ENCODE measurements around the gene GATAD2A. TPM values are rescaled to one million over a fixed set of nuclear protein-coding genes. Genes with fewer than 3 reads are reported as not detected.

GATAD2A gene
- total and polyA plus RNA-seq, 9 of the 15 experiments (the other 6 are each of a cell fraction or from before 2014, with no cell fraction given) = 2.4 to 226 (median 44.2) TPM

GRCh38 chr19:19403373-19403901 is 2.0 kb upstream of the GATAD2A start (continued):
- no peak for TF ChIP-seq HNRNPH1 (optimal IDR thresholded peaks at IDR 0.05; ENCODE audit: low read depth, low read length)
- TF ChIP-seq, protein P1, sequence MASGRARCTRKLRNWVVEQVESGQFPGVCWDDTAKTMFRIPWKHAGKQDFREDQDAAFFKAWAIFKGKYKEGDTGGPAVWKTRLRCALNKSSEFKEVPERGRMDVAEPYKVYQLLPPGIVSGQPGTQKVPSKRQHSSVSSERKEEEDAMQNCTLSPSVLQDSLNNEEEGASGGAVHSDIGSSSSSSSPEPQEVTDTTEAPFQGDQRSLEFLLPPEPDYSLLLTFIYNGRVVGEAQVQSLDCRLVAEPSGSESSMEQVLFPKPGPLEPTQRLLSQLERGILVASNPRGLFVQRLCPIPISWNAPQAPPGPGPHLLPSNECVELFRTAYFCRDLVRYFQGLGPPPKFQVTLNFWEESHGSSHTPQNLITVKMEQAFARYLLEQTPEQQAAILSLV (tag; IDR thresholded peaks at IDR 0.05) = 0 out of 2 replicates have a peak, but pooled peaks have one; percentile 1
- no peak for TF ChIP-seq MEF2D (tag; conservative IDR thresholded peaks at IDR 0.05; ENCODE audit: low read depth)
- peak; percentile 67 for TF ChIP-seq PKNOX1 (IDR thresholded peaks at IDR 0.05)
- TF ChIP-seq CAMTA2 (CRISPR knock-in tag; conservative IDR thresholded peaks at IDR 0.05) = no peak
- TF ChIP-seq E2F8 (IDR thresholded peaks at IDR 0.05; ENCODE audit: low read depth, partially characterized antibody) = no peak
- TF ChIP-seq RFX1 (IDR thresholded peaks at IDR 0.05) = peak; percentile 60; the same call in 1 of the 2 replicates
- no peak for TF ChIP-seq HOXB6 (CRISPR knock-in tag; IDR thresholded peaks at IDR 0.05; ENCODE audit: borderline replicate concordance)
- peak; percentile 84 for TF ChIP-seq SMARCE1 (IDR thresholded peaks at IDR 0.05)
- TF ChIP-seq NUFIP1 (IDR thresholded peaks at IDR 0.05; ENCODE audit: partially characterized antibody) = no peak
- TF ChIP-seq ERF (CRISPR knock-in tag; IDR thresholded peaks at IDR 0.05) = no peak
- peak; percentile 50; the same call in 1 of the 2 replicates for TF ChIP-seq SMARCC2 (IDR thresholded peaks at IDR 0.05; ENCODE audit: low read depth)
- no peak for TF ChIP-seq SIN3A (IDR thresholded peaks at IDR 0.05; ENCODE audit: borderline replicate concordance in 2 of 2, control insufficient read depth in 1 of 2, low read depth in 2 of 2, low read length in 2 of 2)
- no peak for TF ChIP-seq CBFB (CRISPR knock-in tag; IDR thresholded peaks at IDR 0.05)
- no peak for TF ChIP-seq RNF2 (IDR thresholded peaks at IDR 0.05)
- TF ChIP-seq TRIM24 (IDR thresholded peaks at IDR 0.05) = 0 out of 4 replicates have a peak, but pooled peaks of 1 of the 2 experiments have one; percentile 4
- no peak for TF ChIP-seq ATF1 (CRISPR knock-in tag; IDR thresholded peaks at IDR 0.05)
- peak; percentile 21; the same call in 1 of the 2 replicates for TF ChIP-seq ATF1 (tag; IDR thresholded peaks at IDR 0.05)
- TF ChIP-seq JUND (IDR thresholded peaks at IDR 0.05; ENCODE audit: borderline replicate concordance, low read depth, low read length) = peak; percentile 95
- TF ChIP-seq JUND (tag; IDR thresholded peaks at IDR 0.05; ENCODE audit: borderline replicate concordance, low read depth, low read length) = peak; percentile 92; the same call in 2 of the 3 replicates
- TF ChIP-seq SP1 (CRISPR knock-in tag; IDR thresholded peaks at IDR 0.05) = 0 out of 2 replicates have a peak, but pooled peaks have one; percentile 34
- TF ChIP-seq, protein P2, sequence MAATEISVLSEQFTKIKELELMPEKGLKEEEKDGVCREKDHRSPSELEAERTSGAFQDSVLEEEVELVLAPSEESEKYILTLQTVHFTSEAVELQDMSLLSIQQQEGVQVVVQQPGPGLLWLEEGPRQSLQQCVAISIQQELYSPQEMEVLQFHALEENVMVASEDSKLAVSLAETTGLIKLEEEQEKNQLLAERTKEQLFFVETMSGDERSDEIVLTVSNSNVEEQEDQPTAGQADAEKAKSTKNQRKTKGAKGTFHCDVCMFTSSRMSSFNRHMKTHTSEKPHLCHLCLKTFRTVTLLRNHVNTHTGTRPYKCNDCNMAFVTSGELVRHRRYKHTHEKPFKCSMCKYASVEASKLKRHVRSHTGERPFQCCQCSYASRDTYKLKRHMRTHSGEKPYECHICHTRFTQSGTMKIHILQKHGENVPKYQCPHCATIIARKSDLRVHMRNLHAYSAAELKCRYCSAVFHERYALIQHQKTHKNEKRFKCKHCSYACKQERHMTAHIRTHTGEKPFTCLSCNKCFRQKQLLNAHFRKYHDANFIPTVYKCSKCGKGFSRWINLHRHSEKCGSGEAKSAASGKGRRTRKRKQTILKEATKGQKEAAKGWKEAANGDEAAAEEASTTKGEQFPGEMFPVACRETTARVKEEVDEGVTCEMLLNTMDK (IDR thresholded peaks at IDR 0.05; ENCODE audit: borderline replicate concordance, insufficient read depth, low read depth, low read length, poor library complexity, severe bottlenecking) = no peak
- no peak for TF ChIP-seq HNRNPUL1 (IDR thresholded peaks at IDR 0.05; ENCODE audit: low read length)
- no peak for TF ChIP-seq BRD9 (IDR thresholded peaks at IDR 0.05; ENCODE audit: low read depth, partially characterized antibody)
